ENCODE results near the gene NOVA1.

GRCh38 chr14:26410189-26410685, 187.6 kb downstream of the NOVA1 start:
- TF ChIP-seq ZFP30 (CRISPR knock-in tag; IDR thresholded peaks at IDR 0.05) = no peak
- TF ChIP-seq ZC3H10 (CRISPR knock-in tag; IDR thresholded peaks at IDR 0.05) = no peak
- TF ChIP-seq ARNTL (CRISPR knock-in tag; IDR thresholded peaks at IDR 0.05; ENCODE audit: borderline replicate concordance, low read depth) = no peak
- TF ChIP-seq CREB5 (CRISPR knock-in tag; IDR thresholded peaks at IDR 0.05; ENCODE audit: low read depth) = no peak
- no peak for TF ChIP-seq TOX (CRISPR knock-in tag; IDR thresholded peaks at IDR 0.05; ENCODE audit: borderline replicate concordance)
- TF ChIP-seq TSHZ2 (CRISPR knock-in tag; IDR thresholded peaks at IDR 0.05) = no peak
- TF ChIP-seq SNAI2 (CRISPR knock-in tag; IDR thresholded peaks at IDR 0.05) = no peak
